GM12878 (cell line): ENCODE data around the gene TRAPPC6A. TPM values are rescaled to one million over a fixed set of nuclear protein-coding genes. Genes with fewer than 3 reads are reported as not detected.
A peak's percentile ranks its signal among the peaks of the same experiment; 100 is the strongest.

ENCODE experiments used
- ATAC-seq: fragments of 200-7000 bp; cut with Tn5 transposase; 3 replicates; pipeline ENCODE4 v1.9.1; 2020; ENCODE audit warnings: mild to moderate bottlenecking, moderate library complexity
- BruUV-seq: library from RNA; stranded (reverse); fragments of 400-500 nt; replicated peaks from 2 replicates; lab custom pipeline; 2021; lab: Mats Ljungman, UMichigan
- CTCF ChIA-PET: fragments of 300-600 bp; sonication (Branson Sonifier 250); formaldehyde crosslinking; extraction: SDS; loops from one replicate; lab custom pipeline; 2021; ENCODE audit warnings: inconsistent platforms; lab: Yijun Ruan, JAX
- POLR2A ChIA-PET: fragments of 350-600 bp; formaldehyde crosslinking; extraction: SDS; loops from one replicate; lab custom pipeline; 2021; ENCODE audit warnings: inconsistent platforms; lab: Charles Lee
- RAD21 ChIA-PET: fragments of 300-600 bp; sonication (Branson Sonifier 250); formaldehyde crosslinking; loops from one replicate; lab custom pipeline; 2023; ENCODE audit warnings: antibody characterized with exemption; ENCODE audit not compliant: unreplicated experiment; lab: Charles Lee
- SMC1A ChIA-PET: fragments of 300-600 bp; sonication (Branson Sonifier 250); formaldehyde crosslinking; loops from one replicate; lab custom pipeline; 2023; ENCODE audit not compliant: unreplicated experiment, uncharacterized antibody; lab: Charles Lee
- DNase-seq: peaks from one replicate; pipeline ENCODE4 v3.0.0-alpha.2; 2011; ENCODE audit warnings: low read depth, low spot score
- FAIRE-seq: peaks from 3 replicates; lab custom pipeline; 2011; peaks lifted over from hg19 to GRCh38; lab: Jason Lieb, UNC
- H2AFZ ChIP-seq: 2 replicates; pipeline ENCODE4 v1.6.0; 2011; ENCODE audit warnings: low read depth, low read length, control low read depth; ENCODE audit not compliant: control insufficient read depth
- H3K27ac ChIP-seq: 2 replicates; pipeline ENCODE4 v1.5.1; 2011; ENCODE audit warnings: control low read depth; ENCODE audit not compliant: control insufficient read depth, insufficient read depth
- H3K27me3 ChIP-seq, 2 experiments: replicated peaks in 1 of 2; 2 replicates each; pipeline versions ENCODE4 v1.6.0 to v1.6.1; 2011; ENCODE audit warnings: low read length in 1 of 2; ENCODE audit not compliant: control insufficient read depth in 2 of 2, insufficient read depth in 2 of 2
- H3K36me3 ChIP-seq, 2 experiments: 2 replicates each; pipeline ENCODE4 v1.5.1; 2011; ENCODE audit warnings: low read length in 1 of 2; ENCODE audit not compliant: control insufficient read depth in 2 of 2, insufficient read depth in 2 of 2
- H3K4me1 ChIP-seq: 2 replicates; pipeline ENCODE4 v1.6.1; 2011; ENCODE audit warnings: mild to moderate bottlenecking, low read length, moderate library complexity, mixed read lengths; ENCODE audit not compliant: control insufficient read depth, insufficient read depth
- H3K4me2 ChIP-seq: 2 replicates; pipeline ENCODE4 v1.6.0; 2011; ENCODE audit warnings: control low read depth; ENCODE audit not compliant: control insufficient read depth, insufficient read depth
- H3K4me3 ChIP-seq: fragments of 200-600 bp; sonication (generic); 2 replicates; pipeline ENCODE4 v1.5.1; 2016
- H3K79me2 ChIP-seq: 2 replicates; pipeline ENCODE4 v1.6.0; 2011; ENCODE audit warnings: low read length; ENCODE audit not compliant: control insufficient read depth, insufficient read depth
- H3K9ac ChIP-seq: 2 replicates; pipeline ENCODE4 v1.8.0; 2011; ENCODE audit warnings: low read length, control low read depth, mixed read lengths; ENCODE audit not compliant: control insufficient read depth, insufficient read depth
- H3K9me3 ChIP-seq: replicated peaks from 3 replicates; pipeline ENCODE4 v1.5.1; 2011; ENCODE audit warnings: mild to moderate bottlenecking, low read length; ENCODE audit not compliant: control insufficient read depth, insufficient read depth
- H4K20me1 ChIP-seq: 2 replicates; pipeline ENCODE4 v1.6.0; 2011; ENCODE audit not compliant: control insufficient read depth, insufficient read depth
- ASH2L ChIP-seq: fragments of 300-600, 200-600 bp; sonication (generic); IDR thresholded peaks from 2 replicates; pipeline ENCODE4 v1.6.1; 2017; ENCODE audit warnings: low read depth, mild to moderate bottlenecking, borderline replicate concordance
- BRCA1 ChIP-seq: IDR thresholded peaks from 2 replicates; pipeline ENCODE4 v1.6.1; 2011; ENCODE audit warnings: low read depth, low read length, improper control_type of control experiment
- CEBPZ ChIP-seq: fragments of 150-350 bp; IDR thresholded peaks from 2 replicates; pipeline ENCODE4 v1.6.1; 2016; ENCODE audit warnings: low read depth, low read length
- CHD4 ChIP-seq: fragments of 200-600 bp; sonication (generic); IDR thresholded peaks from 2 replicates; pipeline ENCODE4 v1.6.1; 2016; ENCODE audit warnings: mild to moderate bottlenecking
- MLLT1 ChIP-seq: fragments of 450-650 bp; IDR thresholded peaks from 2 replicates; pipeline ENCODE4 v1.6.1; 2016; ENCODE audit warnings: mild to moderate bottlenecking
- NR2F1 ChIP-seq: fragments of 450-650 bp; conservative IDR thresholded peaks from 2 replicates; pipeline ENCODE4 v1.6.1; 2017; ENCODE audit warnings: mild to moderate bottlenecking
- RBBP5 ChIP-seq: fragments of 200-600 bp; sonication (generic); conservative IDR thresholded peaks from 2 replicates; pipeline ENCODE4 v1.6.1; 2016
- RELA ChIP-seq: fragments of 450-650 bp; IDR thresholded peaks from 2 replicates; pipeline ENCODE4 v1.8.0; 2014; ENCODE audit warnings: borderline replicate concordance; ENCODE audit not compliant: partially characterized antibody
- SPI1 ChIP-seq: IDR thresholded peaks from 2 replicates; pipeline ENCODE4 v1.6.1; 2011; ENCODE audit warnings: low read depth, mild to moderate bottlenecking, low read length, moderate library complexity, borderline replicate concordance; ENCODE audit not compliant: insufficient read depth
- SRF ChIP-seq, 2 experiments: IDR thresholded peaks; 2 replicates each; pipeline ENCODE4 v1.6.1; 2011; ENCODE audit warnings: low read depth in 2 of 2, low read length in 2 of 2, mild to moderate bottlenecking in 1 of 2, moderate library complexity in 1 of 2
- ZBTB33 ChIP-seq: fragments of 450-650 bp; IDR thresholded peaks from 2 replicates; pipeline ENCODE4 v1.6.1; 2017; ENCODE audit warnings: mild to moderate bottlenecking
- WGBS: methylation state at CpG from one replicate; pipeline ENCODE4 v1.1.6; 2016; ENCODE audit warnings: low lambda C conversion rate; ENCODE audit not compliant: insufficient replicate concordance, insufficient coverage; ENCODE audit errors: missing lambda C conversion rate; 5-methylcytosine and 5-hydroxymethylcytosine counted together
- in situ Hi-C: fragments of 300-500 bp; cut with MboI; formaldehyde crosslinking; loops from 9 replicates; pipeline ENCODE4 v1.14.3; 2018; ENCODE audit warnings: mixed read lengths
- intact Hi-C: fragments of 100-400 bp; cut with micrococcal nuclease; formaldehyde crosslinking; loops from one replicate; pipeline ENCODE4 v1.14.2; 2022; ENCODE audit not compliant: unreplicated experiment
- polyA plus RNA-seq, 11 experiments: library from polyadenylated mRNA; depleted of rRNA in 4 of 11; unstranded in 6 of 11; stranded (reverse) in 5 of 11; fragments of >200 nt; fragmentation: Nextera tagmentation in 4 of 11; fragmentation: Illumina TruSeq in 1 of 11; extraction: Ambion mirVana in 4 of 11; extraction: Trizol in 1 of 11; gene quantifications; 1 replicate in 1 of 11; 2 replicates in 10 of 11; pipeline versions ENCODE4 v1.2.1 to v1.2.3, GENCODE V29; 2011 to 2016; ENCODE audit warnings: inconsistent platforms in 2 of 11, missing spikeins in 2 of 11, low read depth in 1 of 11
- total RNA-seq, 4 experiments: library from RNA; depleted of rRNA in 3 of 4; stranded (reverse); fragments of >200 nt in 3 of 4; fragmentation: Illumina TruSeq in 1 of 4; extraction: Trizol in 1 of 4; gene quantifications; 2 replicates each; pipeline versions ENCODE4 v1.2.1 to v1.2.3, GENCODE V29; 2013 to 2021

TRAPPC6A gene
- total and polyA plus RNA-seq, 10 of the 15 experiments (the other 5 are each of a cell fraction or from before 2014, with no cell fraction given): 1.8 to 83.9 (median 35.8) TPM

- no peak for FAIRE-seq
These were observed 63.9 kb downstream of the TRAPPC6A start for GRCh38 chr19:45114116-45114515.

GRCh38 chr19:45113628-45114027 lies 64.4 kb downstream of the TRAPPC6A start:
- CTCF ChIA-PET: interaction anchor here (1.8 kb wide), 1 partner anchor 10 kb away, joined by 8 read pairs; no protein-coding TSS in a partner anchor
- in situ Hi-C loops: no loop called here
- WGBS: 57% methylated on average over 9 of the region's 9 CpGs
- TF ChIP-seq CHD4: no peak
- no peak for TF ChIP-seq MLLT1
- TF ChIP-seq RBBP5: no peak
- no peak for TF ChIP-seq CEBPZ
- no peak for TF ChIP-seq NR2F1
- TF ChIP-seq SRF (IDR thresholded peaks at IDR 0.05; ENCODE audit: low read depth in 2 of 2, low read length in 2 of 2): no peak
- TF ChIP-seq ZBTB33: no peak
- TF ChIP-seq RELA: no peak

More at GRCh38 chr19:45114116-45114515, 63.9 kb downstream of the TRAPPC6A start:
- TF ChIP-seq ASH2L: no peak
- peak; percentile 23; the same call in 1 of the 2 replicates for TF ChIP-seq SPI1
- TF ChIP-seq BRCA1: no peak
- intact Hi-C loops (no loop called here), in situ Hi-C loops (no loop called here)
- Histone ChIP-seq H3K9me3 (no peaks in the 10 kb centered on the region), H3K79me2 (peaks cover 66% of the 10 kb centered on the region), H3K9ac (no peak overlapping the region), H3K4me3 (no peak overlapping the region), H3K4me2 (no peak overlapping the region), H2AFZ (no peak overlapping the region), H3K4me1 (peaks cover 72% of the 10 kb centered on the region), H3K27ac (peak overlapping the region; percentile 10; the same call in 1 of the 2 replicates), H3K27me3 (no peaks in the 10 kb centered on the region), H4K20me1 (peaks cover 3% of the 10 kb centered on the region; the same call in 1 of the 2 replicates), H3K36me3 (peaks cover 0 to 7% of the 10 kb centered on the region in 2 experiments; a peak in 3 of 4 replicates)
- ATAC-seq: no peak
- ChIA-PET POLR2A (interaction anchor here (0.6 to 1.2 kb wide), 2 partner anchors 21 to 842 kb away, joined by 3 to 4 read pairs; no protein-coding TSS in a partner anchor), SMC1A (interaction anchor here (0.7 kb wide), 1 partner anchor 23 kb away, joined by 4 read pairs; no protein-coding TSS in a partner anchor), RAD21 (interaction anchor here (0.5 kb wide), 1 partner anchor 204 kb away, joined by 3 read pairs; no protein-coding TSS in a partner anchor), CTCF (no interaction called here)
- no TSS peak for BruUV-seq
- DNase-seq: no peak
- 55% methylated on average over 4 of the region's 4 CpGs for WGBS

More at GRCh38 chr19:45113628-45114027, 64.4 kb downstream of the TRAPPC6A start:
- H3K9ac ChIP-seq: no peak overlapping the region
- H3K4me3 ChIP-seq: no peak overlapping the region
- no peak for ATAC-seq
- ChIA-PET SMC1A (interaction anchor here (0.7 to 1.2 kb wide), 3 partner anchors 10 to 22 kb away, joined by 3 to 4 read pairs (median 3); no protein-coding TSS in a partner anchor), RAD21 (no interaction called here), POLR2A (interaction anchor here (0.5 to 1.2 kb wide), 2 partner anchors 22 to 171 kb away, joined by 3 read pairs; no protein-coding TSS in a partner anchor)
- H2AFZ ChIP-seq: no peak overlapping the region
- H3K36me3 ChIP-seq: peaks cover 0 to 7% of the 10 kb centered on the region in 2 experiments; a peak in 3 of 4 replicates
- no peak for FAIRE-seq
- no peaks in the 10 kb centered on the region for H3K27me3 ChIP-seq
- no peak overlapping the region for H3K27ac ChIP-seq
- peaks cover 66% of the 10 kb centered on the region for H3K79me2 ChIP-seq
- H3K4me2 ChIP-seq: 0 out of 2 replicates have a peak overlapping the region, but pooled peaks have one; percentile 11
- H3K4me1 ChIP-seq: peaks cover 67% of the 10 kb centered on the region
- H4K20me1 ChIP-seq: peaks cover 3% of the 10 kb centered on the region; the same call in 1 of the 2 replicates
- no peaks in the 10 kb centered on the region for H3K9me3 ChIP-seq
- intact Hi-C loops: no loop called here
- no TSS peak for BruUV-seq
- no peak for DNase-seq
